ENCODE data around the gene ZFP30. TPM values are rescaled to one million over a fixed set of nuclear protein-coding genes. Genes with fewer than 3 reads are reported as not detected.
"Not testable (repeated sequence)": the region's sequence is repeated elsewhere in the genome, so short reads cannot be mapped to it uniquely, and the experiment has no call there.

The ZFP30 gene
- polyA plus RNA-seq, 1 experiment: 5.7 TPM

DNA sequence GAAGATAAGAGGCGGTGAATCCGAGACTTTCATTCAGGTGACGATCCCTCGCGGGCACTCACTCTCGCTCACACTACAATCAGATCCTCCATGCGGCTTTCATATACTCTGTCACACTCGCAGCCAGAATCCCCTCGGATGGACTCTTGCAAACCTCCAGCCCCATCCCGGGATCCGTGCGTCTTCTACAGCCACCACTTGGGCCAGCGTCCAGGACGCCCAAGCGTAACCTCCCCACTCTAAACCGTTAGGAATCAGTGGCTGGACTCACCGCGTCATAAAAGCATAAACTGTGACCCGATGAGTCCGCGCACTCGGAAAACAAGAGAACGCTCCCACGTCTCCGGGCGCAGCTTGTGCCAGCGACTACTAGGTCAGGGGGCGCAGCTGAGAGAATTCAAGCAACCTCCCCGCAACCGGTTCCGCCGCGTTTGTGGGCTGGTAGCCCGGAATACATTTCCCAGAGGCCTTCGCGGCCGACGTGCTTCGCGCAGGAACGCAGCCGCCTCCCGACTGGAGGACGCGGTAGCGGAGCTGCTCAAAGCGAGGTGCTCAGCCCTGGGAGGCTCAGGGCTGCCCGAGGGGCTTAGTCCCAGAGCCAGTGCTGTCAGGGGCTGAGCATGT, 36.7 kb upstream of the ZFP30 start:
- peak; percentile 66 for DNase-seq (ENCODE audit: low read depth, low spot score)
- TF ChIP-seq, protein P1, sequence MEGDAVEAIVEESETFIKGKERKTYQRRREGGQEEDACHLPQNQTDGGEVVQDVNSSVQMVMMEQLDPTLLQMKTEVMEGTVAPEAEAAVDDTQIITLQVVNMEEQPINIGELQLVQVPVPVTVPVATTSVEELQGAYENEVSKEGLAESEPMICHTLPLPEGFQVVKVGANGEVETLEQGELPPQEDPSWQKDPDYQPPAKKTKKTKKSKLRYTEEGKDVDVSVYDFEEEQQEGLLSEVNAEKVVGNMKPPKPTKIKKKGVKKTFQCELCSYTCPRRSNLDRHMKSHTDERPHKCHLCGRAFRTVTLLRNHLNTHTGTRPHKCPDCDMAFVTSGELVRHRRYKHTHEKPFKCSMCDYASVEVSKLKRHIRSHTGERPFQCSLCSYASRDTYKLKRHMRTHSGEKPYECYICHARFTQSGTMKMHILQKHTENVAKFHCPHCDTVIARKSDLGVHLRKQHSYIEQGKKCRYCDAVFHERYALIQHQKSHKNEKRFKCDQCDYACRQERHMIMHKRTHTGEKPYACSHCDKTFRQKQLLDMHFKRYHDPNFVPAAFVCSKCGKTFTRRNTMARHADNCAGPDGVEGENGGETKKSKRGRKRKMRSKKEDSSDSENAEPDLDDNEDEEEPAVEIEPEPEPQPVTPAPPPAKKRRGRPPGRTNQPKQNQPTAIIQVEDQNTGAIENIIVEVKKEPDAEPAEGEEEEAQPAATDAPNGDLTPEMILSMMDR (IDR thresholded peaks at IDR 0.05; ENCODE audit: low read depth, low read length): no peak; the same call in 1 of the 2 replicates
- Histone ChIP-seq H3K9me3 (ENCODE audit: control insufficient read depth, insufficient read depth, low read length) (peaks cover 32% of the 10 kb centered on the region), H3K4me3 (ENCODE audit: low read depth, low read length) (peak overlapping the region; percentile 76), H3K27ac (ENCODE audit: low read depth, low read length) (peak overlapping the region; percentile 32), H3K27me3 (ENCODE audit: control insufficient read depth, insufficient read depth, low read length) (no peaks in the 10 kb centered on the region)
- CTCF ChIA-PET: interaction anchor here (0.6 to 0.9 kb wide), 2 partner anchors 28 to 103 kb away, joined by 3 to 5 read pairs; no protein-coding TSS in a partner anchor
- POLR2A ChIA-PET: interaction anchor here (1.2 kb wide), 1 partner anchor 88 kb away, joined by 4 read pairs; the partner anchor contains the start of gene ZNF573

DNA sequence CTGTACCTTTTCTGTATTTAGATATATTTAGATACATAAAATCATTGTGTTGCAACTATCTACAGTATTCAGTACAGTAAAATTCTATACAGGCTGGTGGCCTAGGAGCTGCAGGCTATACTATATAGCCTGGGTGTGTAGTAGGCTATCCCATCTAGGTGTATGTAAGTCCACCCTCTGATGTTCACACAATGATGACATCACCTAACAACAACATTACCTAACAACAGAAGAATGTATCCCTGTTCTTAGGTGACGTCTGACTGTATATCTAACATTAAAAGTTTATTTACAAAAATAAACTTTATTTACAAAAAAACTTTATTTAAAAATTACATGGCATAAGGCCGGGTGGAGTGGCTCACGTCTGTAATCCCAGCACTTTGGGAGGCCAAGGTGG, 28.3 kb upstream of the ZFP30 start:
- POLR2A ChIA-PET: no interaction called here
- TF ChIP-seq, protein P1 (IDR thresholded peaks at IDR 0.05; ENCODE audit: low read depth, low read length): no peak
- H3K27ac ChIP-seq (ENCODE audit: low read depth, low read length): no peak overlapping the region

DNA sequence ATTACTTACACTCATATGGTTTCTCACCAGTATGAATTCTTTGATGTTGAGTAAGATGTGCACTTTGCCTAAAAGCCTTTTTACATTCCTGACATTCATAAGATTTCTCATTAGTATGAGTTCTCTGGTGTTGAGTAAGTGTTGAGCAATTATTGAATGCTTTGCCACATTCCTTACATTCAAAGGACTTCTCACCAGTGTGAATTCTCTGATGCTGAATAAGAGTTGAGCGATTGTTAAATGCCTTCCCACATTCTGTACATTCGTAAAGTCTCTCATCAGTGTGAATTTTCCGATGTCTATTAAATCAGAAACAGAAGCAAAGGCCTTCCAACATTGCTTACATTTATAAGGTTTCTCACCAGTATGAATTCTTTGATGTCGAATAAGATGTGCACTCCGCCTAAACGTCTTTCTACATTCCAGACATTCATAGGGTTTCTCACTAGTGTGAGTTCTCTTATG, 14.2 kb upstream of the ZFP30 start:
- no peak overlapping the region for H3K27ac ChIP-seq (ENCODE audit: low read depth, low read length)
- no peak overlapping the region for H3K4me3 ChIP-seq (ENCODE audit: low read depth, low read length)
- ChIA-PET POLR2A (no interaction called here), CTCF (no interaction called here)
- TF ChIP-seq, protein P1 (IDR thresholded peaks at IDR 0.05; ENCODE audit: low read depth, low read length): no peak
- H3K27me3 ChIP-seq (ENCODE audit: control insufficient read depth, insufficient read depth, low read length): no peaks in the 10 kb centered on the region
- peaks cover 15% of the 10 kb centered on the region for H3K9me3 ChIP-seq (ENCODE audit: control insufficient read depth, insufficient read depth, low read length)
- no peak for DNase-seq (ENCODE audit: low read depth, low spot score)

More for the DNA sequence above, 28.3 kb upstream of the ZFP30 start:
- Histone ChIP-seq H3K4me3 (ENCODE audit: low read depth, low read length) (no peak overlapping the region), H3K27me3 (ENCODE audit: control insufficient read depth, insufficient read depth, low read length) (no peaks in the 10 kb centered on the region), H3K9me3 (ENCODE audit: control insufficient read depth, insufficient read depth, low read length) (peaks cover 21% of the 10 kb centered on the region)
- no peak for DNase-seq (ENCODE audit: low read depth, low spot score)
- CTCF ChIA-PET: no interaction called here

DNA sequence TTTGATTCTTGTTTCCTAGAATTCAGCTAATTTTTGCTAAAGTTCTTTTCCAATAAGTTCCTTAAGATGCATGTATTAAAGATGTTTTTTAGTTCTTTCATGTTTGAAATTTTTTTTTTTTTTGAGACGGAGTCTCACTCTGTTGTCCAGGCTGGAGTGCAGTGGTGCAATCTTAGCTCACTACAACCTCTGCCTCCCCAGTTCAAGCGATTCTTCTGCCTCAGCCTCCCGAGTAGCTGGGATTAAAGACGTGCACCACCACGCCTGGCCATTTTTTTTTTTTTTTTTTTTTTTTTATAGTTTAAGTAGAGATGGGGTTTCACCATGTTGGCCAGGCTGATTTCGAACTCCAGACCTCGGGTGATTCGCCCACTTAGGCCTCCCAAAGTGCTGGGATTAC, 1.9 kb upstream of the ZFP30 start:
- H3K27me3 ChIP-seq (ENCODE audit: control insufficient read depth, insufficient read depth, low read length); POLR2A ChIA-PET; H3K27ac ChIP-seq (ENCODE audit: low read depth, low read length); H3K4me3 ChIP-seq (ENCODE audit: low read depth, low read length); DNase-seq (ENCODE audit: low read depth, low spot score): not testable (repeated sequence)
- peaks cover 12% of the 10 kb centered on the region for H3K9me3 ChIP-seq (ENCODE audit: control insufficient read depth, insufficient read depth, low read length)
- CTCF ChIA-PET: interaction anchor here (0.6 kb wide), 1 partner anchor 136 kb away, joined by 8 read pairs; no protein-coding TSS in a partner anchor

- peaks cover 13% of the 10 kb centered on the region for H3K9me3 ChIP-seq (ENCODE audit: control insufficient read depth, insufficient read depth, low read length)
- ChIA-PET CTCF (no interaction called here), POLR2A (interaction anchor here (1.3 kb wide), 2 partner anchors 62 to 64 kb away, joined by 3 read pairs; partner anchors contain the start of genes ZNF540, ZNF571 and ZNF607)
- peak overlapping the region; percentile 84 for H3K27ac ChIP-seq (ENCODE audit: low read depth, low read length)
- peak overlapping the region; percentile 84 for H3K4me3 ChIP-seq (ENCODE audit: low read depth, low read length)
- TF ChIP-seq, protein P1 (IDR thresholded peaks at IDR 0.05; ENCODE audit: low read depth, low read length): no peak
- no peaks in the 10 kb centered on the region for H3K27me3 ChIP-seq (ENCODE audit: control insufficient read depth, insufficient read depth, low read length)
- DNase-seq (ENCODE audit: low read depth, low spot score): peak; percentile 21
Measured at GRCh38 chr19:37655689-37656371, 565 bp upstream of the ZFP30 start.

Measured in AG04450 (cell line).